H4 (cell line): ENCODE data around the gene PI3. TPM values are rescaled to one million over a fixed set of nuclear protein-coding genes. Genes with fewer than 3 reads are reported as not detected.
"Not testable (repeated sequence)": the region's sequence is repeated elsewhere in the genome, so short reads cannot be mapped to it uniquely, and the experiment has no call there.

Source experiments
- DNase-seq: peaks from one replicate; pipeline ENCODE4 v3.0.0-alpha.2; 2015; ENCODE audit warnings: low spot score
- total RNA-seq: library from RNA; depleted of rRNA; stranded (reverse); fragments of >200 nt; shearing (Covaris generic); gene quantifications from 2 replicates; pipeline ENCODE4 v1.2.3, GENCODE V29; 2014; rRNA removed

PI3 gene
- total RNA-seq: not detected in 2 replicates

- peak; percentile 42 for DNase-seq
These were observed at the start of gene PI3 for GRCh38 chr20:45174434-45175364. Gene PI3 (plus strand): TSS chr20:45174902. CDS start chr20:45174923, 21 bp downstream.

- DNase-seq: no peak
These were observed 46.6 kb upstream of the PI3 start for GRCh38 chr20:45128099-45128498.

- DNase-seq: no peak
These were observed 37.8 kb upstream of the PI3 start for GRCh38 chr20:45136911-45137310.

- no peak for DNase-seq
These were observed 36.0 kb upstream of the PI3 start for GRCh38 chr20:45138561-45139300.

GRCh38 chr20:45139733-45140375 lies 34.8 kb upstream of the PI3 start:
- not testable (repeated sequence) for DNase-seq

- DNase-seq: no peak
These were observed 33.9 kb upstream of the PI3 start for GRCh38 chr20:45140836-45141235.

- DNase-seq: no peak
These were observed 25.6 kb upstream of the PI3 start for GRCh38 chr20:45149062-45149461.

- DNase-seq: no peak
These were observed 22.3 kb upstream of the PI3 start for GRCh38 chr20:45152405-45152804.

GRCh38 chr20:45153147-45153546 lies 21.6 kb upstream of the PI3 start:
- no peak for DNase-seq

GRCh38 chr20:45153752-45154151 lies 20.9 kb upstream of the PI3 start:
- no peak for DNase-seq

- no peak for DNase-seq
These were observed 20.5 kb upstream of the PI3 start for GRCh38 chr20:45154183-45154582.

- DNase-seq: not testable (repeated sequence)
These were observed 19.9 kb upstream of the PI3 start for GRCh38 chr20:45154794-45155193.

- DNase-seq: no peak
These were observed 18.0 kb upstream of the PI3 start for GRCh38 chr20:45156713-45157112.

- DNase-seq: peak; percentile 53
These were observed 16.7 kb upstream of the PI3 start for GRCh38 chr20:45157962-45158361.

GRCh38 chr20:45163083-45163803 lies 11.5 kb upstream of the PI3 start:
- no peak for DNase-seq

GRCh38 chr20:45164906-45165305 lies 9.8 kb upstream of the PI3 start:
- DNase-seq: no peak

- DNase-seq: no peak
These were observed 1.2 kb upstream of the PI3 start for GRCh38 chr20:45173522-45173921.

GRCh38 chr20:45176526-45177267 lies 2.0 kb downstream of the PI3 start:
- DNase-seq: no peak

- no peak for DNase-seq
These were observed 4.5 kb downstream of the PI3 start for GRCh38 chr20:45179166-45179565.

- DNase-seq: no peak
These were observed 6.9 kb downstream of the PI3 start for GRCh38 chr20:45181639-45182038.

GRCh38 chr20:45183084-45183483 lies 8.4 kb downstream of the PI3 start:
- no peak for DNase-seq
